GM12878 (cell line): ENCODE results near the gene XDH.

Experiments used
- CREB1 ChIP-seq: IDR thresholded peaks from 2 replicates; pipeline ENCODE4 v1.6.1; 2012; ENCODE audit warnings: low read depth, mild to moderate bottlenecking, inconsistent platforms
- EZH2 ChIP-seq: IDR thresholded peaks from 2 replicates; pipeline ENCODE4 v1.6.1; 2012; ENCODE audit warnings: low read depth, mild to moderate bottlenecking, control low read depth, inconsistent platforms, low read length, borderline replicate concordance; ENCODE audit not compliant: control insufficient read depth
- POLR2A ChIP-seq: IDR thresholded peaks from 2 replicates; pipeline ENCODE4 v1.6.1; 2011; ENCODE audit warnings: low read depth, mild to moderate bottlenecking, low read length
- POLR2AphosphoS5 ChIP-seq: IDR thresholded peaks from 2 replicates; pipeline ENCODE4 v1.6.1; 2011; ENCODE audit warnings: mild to moderate bottlenecking, low read length, inconsistent platforms
- RBBP5 ChIP-seq: fragments of 200-600 bp; sonication (generic); conservative IDR thresholded peaks from 2 replicates; pipeline ENCODE4 v1.6.1; 2016
- TF ChIP-seq, protein P1 (sequence below), 3 experiments: IDR thresholded peaks in 2 of 3; conservative IDR thresholded peaks in 1 of 3; 2 replicates each; pipeline ENCODE4 v1.5.1; 2011; ENCODE audit warnings: low read depth in 3 of 3, low read length in 3 of 3, mild to moderate bottlenecking in 3 of 3, control low read depth in 2 of 3, moderate library complexity in 2 of 3, inconsistent platforms in 1 of 3, mixed read lengths in 1 of 3; ENCODE audit not compliant: control insufficient read depth in 2 of 3, insufficient read depth in 1 of 3; ENCODE audit errors: extremely low read depth in 1 of 3

DNA sequence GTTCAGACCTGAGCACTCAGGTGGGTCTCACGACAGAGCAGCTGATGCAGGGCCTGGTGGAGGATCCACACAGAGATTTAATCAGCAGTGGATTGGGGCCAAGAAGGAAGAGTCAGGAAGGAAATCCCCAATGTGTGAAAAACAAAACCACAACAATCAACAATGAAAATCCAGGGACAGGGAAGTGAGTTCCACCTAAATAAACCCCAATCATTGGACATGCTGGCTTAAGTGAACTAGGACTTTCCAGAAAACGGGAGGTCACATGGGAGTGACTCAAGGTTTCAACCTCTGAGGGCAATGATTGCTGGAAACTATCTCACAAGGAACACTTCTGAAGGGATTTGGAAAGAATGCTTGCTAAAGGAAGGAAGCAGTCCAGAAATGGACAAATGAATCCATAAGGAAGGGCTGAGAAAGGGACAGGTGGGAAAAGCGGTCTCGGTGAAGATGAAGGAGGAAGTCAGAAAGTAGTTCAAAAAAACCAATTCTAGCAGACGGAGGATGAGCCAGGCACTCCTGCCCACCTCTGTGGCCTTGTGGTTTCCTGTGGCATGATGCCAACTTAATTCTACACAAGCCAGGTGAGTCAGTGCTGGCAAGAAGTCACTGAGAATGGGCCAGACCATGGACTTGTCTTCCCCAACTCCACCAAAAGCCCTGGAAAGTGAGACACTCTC, 15.4 kb upstream of the XDH start:
- TF ChIP-seq POLR2A: no peak
- TF ChIP-seq, protein P1, sequence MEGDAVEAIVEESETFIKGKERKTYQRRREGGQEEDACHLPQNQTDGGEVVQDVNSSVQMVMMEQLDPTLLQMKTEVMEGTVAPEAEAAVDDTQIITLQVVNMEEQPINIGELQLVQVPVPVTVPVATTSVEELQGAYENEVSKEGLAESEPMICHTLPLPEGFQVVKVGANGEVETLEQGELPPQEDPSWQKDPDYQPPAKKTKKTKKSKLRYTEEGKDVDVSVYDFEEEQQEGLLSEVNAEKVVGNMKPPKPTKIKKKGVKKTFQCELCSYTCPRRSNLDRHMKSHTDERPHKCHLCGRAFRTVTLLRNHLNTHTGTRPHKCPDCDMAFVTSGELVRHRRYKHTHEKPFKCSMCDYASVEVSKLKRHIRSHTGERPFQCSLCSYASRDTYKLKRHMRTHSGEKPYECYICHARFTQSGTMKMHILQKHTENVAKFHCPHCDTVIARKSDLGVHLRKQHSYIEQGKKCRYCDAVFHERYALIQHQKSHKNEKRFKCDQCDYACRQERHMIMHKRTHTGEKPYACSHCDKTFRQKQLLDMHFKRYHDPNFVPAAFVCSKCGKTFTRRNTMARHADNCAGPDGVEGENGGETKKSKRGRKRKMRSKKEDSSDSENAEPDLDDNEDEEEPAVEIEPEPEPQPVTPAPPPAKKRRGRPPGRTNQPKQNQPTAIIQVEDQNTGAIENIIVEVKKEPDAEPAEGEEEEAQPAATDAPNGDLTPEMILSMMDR (IDR thresholded peaks at IDR 0.05 in 2 of 3, conservative IDR thresholded peaks at IDR 0.05 in 1 of 3; ENCODE audit: control insufficient read depth in 2 of 3, extremely low read depth in 1 of 3, insufficient read depth in 1 of 3, low read depth in 3 of 3, low read length in 3 of 3): no peak
- no peak for TF ChIP-seq CREB1
- TF ChIP-seq RBBP5: no peak
- no peak for TF ChIP-seq EZH2
- TF ChIP-seq POLR2AphosphoS5: no peak
